ENCODE data around the gene CYTL1.

- TF ChIP-seq POLR2A (IDR thresholded peaks at IDR 0.05) (no peak), CTCF (IDR thresholded peaks at IDR 0.05) (no peak)
Measured at GRCh38 chr4:5014007-5014682, 5.1 kb downstream of the CYTL1 start.

Data from tibial nerve (tissue), 3 donors.